ENCODE measurements around the gene ARID1A.

DNA sequence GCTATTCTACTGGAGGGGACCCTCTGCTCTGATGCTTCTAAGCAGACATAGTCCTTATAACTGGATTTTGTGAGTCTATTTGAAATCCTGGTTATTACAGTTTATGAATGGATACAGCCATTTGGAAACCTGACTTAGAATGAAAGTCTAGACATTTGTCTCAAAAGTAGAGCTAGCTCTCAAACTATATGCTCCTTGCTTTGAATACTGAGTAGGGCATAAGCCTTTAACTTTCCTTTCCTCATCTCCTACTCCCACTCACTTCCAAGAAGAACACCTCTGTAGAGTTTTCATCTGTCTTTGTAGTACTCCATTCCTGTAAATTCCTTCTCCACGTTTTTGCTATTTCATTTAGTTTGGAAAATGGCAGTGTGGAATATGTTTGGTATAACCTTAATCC is 9.0 kb upstream of the ARID1A start:
- TF ChIP-seq, protein P1, sequence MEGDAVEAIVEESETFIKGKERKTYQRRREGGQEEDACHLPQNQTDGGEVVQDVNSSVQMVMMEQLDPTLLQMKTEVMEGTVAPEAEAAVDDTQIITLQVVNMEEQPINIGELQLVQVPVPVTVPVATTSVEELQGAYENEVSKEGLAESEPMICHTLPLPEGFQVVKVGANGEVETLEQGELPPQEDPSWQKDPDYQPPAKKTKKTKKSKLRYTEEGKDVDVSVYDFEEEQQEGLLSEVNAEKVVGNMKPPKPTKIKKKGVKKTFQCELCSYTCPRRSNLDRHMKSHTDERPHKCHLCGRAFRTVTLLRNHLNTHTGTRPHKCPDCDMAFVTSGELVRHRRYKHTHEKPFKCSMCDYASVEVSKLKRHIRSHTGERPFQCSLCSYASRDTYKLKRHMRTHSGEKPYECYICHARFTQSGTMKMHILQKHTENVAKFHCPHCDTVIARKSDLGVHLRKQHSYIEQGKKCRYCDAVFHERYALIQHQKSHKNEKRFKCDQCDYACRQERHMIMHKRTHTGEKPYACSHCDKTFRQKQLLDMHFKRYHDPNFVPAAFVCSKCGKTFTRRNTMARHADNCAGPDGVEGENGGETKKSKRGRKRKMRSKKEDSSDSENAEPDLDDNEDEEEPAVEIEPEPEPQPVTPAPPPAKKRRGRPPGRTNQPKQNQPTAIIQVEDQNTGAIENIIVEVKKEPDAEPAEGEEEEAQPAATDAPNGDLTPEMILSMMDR (conservative IDR thresholded peaks at IDR 0.05; ENCODE audit: low read depth, low read length) = no peak
- TF ChIP-seq EZH2 (IDR thresholded peaks at IDR 0.05; ENCODE audit: borderline replicate concordance, low read depth, low read length, poor library complexity, severe bottlenecking) = no peak

Measured in A673 (cell line).